GM13977 (cell line): ENCODE measurements around the gene KIF26A.

Experiments used
- DNase-seq: peaks from one replicate; pipeline ENCODE4 v3.0.0; 2012; ENCODE audit warnings: low spot score
- CTCF ChIP-seq: IDR thresholded peaks from 2 replicates; pipeline ENCODE4 v1.5.1; 2012; ENCODE audit warnings: mild to moderate bottlenecking, control low read depth; ENCODE audit not compliant: insufficient read depth; ENCODE audit errors: extremely low read depth, missing control alignments
- in situ Hi-C: fragments of 300-500 bp; cut with MboI; formaldehyde crosslinking; loops from one replicate; pipeline ENCODE4 v1.12.0; 2022; ENCODE audit warnings: low sequenced_read_pairs, low pct_unique_long_range_greater_than_20kb, mixed read lengths, inconsistent platforms; ENCODE audit not compliant: unreplicated experiment

Gene KIF26A

GRCh38 chr14:104136472-104137296 is 1.7 kb upstream of the KIF26A start:
- DNase-seq = no peak
- no peak for TF ChIP-seq CTCF
- in situ Hi-C loops = no loop called here

GRCh38 chr14:104137297-104138097 is 890 bp upstream of the KIF26A start:
- in situ Hi-C loops = no loop called here
- DNase-seq = peak; percentile 94
- peak; percentile 90 for TF ChIP-seq CTCF

- TF ChIP-seq CTCF = no peak
- in situ Hi-C loops = no loop called here
- DNase-seq = no peak
These were observed 502 bp downstream of the KIF26A start for GRCh38 chr14:104138718-104139459.

DNA sequence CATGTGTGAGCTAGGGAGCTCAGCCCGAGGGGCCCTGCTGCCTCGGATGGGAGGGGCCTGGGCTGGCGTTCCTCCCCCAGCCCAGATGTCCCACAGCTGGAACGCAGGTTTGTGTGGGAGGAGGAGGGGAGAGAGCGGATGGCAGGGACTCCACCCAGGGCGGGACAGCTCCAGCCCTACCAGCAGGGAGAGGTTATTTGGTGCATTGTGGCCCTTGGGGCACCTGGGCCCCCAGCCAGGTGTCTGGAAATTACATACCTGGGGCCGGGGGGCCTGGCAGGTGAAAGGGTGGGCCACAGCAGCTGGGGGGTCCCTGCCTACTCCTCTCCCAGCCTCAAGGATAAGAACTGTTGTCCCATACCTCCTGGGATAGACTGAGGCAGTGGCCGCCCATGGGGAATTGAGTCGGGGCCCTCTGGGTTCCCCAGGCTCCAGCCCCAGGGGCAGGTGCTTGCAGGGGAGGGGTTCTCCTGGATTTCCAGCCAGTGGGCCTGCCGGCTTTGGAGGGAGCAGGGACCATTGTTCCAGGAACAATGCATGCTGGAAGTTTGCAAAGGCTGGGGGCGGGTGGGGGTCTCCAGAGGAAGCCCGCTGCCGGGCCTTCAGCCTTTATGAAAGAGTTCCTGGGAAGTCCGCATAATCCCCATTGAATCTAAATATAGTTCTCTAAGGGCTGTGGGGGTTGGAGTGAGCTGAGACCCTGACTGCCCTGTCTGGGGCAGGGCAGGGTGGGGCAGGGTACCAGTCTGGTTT is 1.2 kb downstream of the KIF26A start:
- in situ Hi-C loops = no loop called here

GRCh38 chr14:104140213-104140462 is 1.8 kb downstream of the KIF26A start:
- DNase-seq = no peak
- in situ Hi-C loops = no loop called here
- no peak for TF ChIP-seq CTCF

More for the DNA sequence above, 1.2 kb downstream of the KIF26A start:
- no peak for TF ChIP-seq CTCF
- no peak for DNase-seq
